NCI-H345 (cell line): Measurements from ENCODE around the gene RAP1A.
A peak's percentile ranks its signal among the peaks of the same experiment; 100 is the strongest.
"Not testable (repeated sequence)": the region's sequence is repeated elsewhere in the genome, so short reads cannot be mapped to it uniquely, and the experiment has no call there.

Source experiments
- DNase-seq: peaks from one replicate; lab custom pipeline; 2025; lab: John Stamatoyannopoulos, UW

The RAP1A gene

GRCh38 chr1:111669268-111669667, 49.7 kb downstream of the RAP1A start:
- DNase-seq: no peak

- no peak for DNase-seq
Measured at GRCh38 chr1:111671852-111672251, 52.3 kb downstream of the RAP1A start.

DNA sequence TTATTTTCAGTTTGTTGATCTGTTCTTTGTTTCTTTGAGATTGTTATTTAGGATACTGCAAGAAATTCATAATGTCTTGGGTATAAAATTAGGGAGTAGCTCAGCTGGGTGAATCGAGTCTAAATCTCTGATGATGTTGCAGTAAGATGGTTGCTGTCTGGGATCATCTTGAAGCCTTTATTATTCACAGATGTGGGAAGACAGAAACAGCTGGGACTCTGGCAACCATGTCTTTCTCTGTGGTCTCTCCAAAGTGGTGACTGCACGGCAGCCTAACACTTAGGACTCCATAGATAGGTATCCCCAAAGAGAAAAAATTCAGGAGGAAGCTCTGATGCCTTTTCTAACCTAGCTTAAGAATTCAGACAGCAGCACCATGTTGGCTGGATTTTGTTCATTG, 52.7 kb downstream of the RAP1A start:
- DNase-seq: no peak

DNA sequence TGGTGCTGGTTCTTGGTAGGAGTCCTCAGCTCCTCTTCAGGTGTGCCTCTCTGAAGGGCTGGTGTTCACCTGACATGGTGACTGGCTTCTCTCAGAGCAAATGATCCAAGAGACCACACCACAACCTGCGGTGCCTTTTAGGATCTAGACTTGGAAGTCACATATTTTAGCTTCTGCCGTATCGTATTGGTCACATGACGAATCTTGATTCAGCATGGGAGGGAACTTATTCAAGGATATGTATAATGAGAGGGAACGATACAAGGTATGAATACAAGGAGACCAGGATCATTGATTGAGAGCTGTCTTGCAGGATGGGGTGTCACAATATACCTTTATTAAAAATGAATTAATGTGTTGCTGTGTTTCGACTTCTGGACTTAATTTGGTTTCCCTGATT, 58.0 kb downstream of the RAP1A start:
- no peak for DNase-seq

DNA sequence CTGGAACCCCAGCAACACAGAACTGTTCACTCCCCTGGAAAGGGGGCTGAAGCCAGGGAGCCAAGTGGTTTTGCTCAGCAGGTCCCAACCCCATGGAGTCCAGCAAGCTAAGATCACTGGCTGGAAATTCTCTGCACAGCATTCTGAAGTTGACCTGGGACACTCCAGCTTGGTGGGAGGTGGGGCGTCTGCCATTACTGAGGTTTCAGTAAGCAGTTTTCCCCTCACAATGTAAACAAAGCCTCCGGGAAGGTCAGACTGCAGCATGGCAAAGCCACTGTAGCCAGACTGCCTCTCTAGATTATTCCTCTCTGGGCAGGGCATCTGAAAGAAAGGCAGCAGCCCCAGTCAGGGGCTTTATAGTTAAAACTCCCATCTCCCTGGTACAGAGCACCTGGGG, 60.0 kb downstream of the RAP1A start:
- DNase-seq: no peak

DNA sequence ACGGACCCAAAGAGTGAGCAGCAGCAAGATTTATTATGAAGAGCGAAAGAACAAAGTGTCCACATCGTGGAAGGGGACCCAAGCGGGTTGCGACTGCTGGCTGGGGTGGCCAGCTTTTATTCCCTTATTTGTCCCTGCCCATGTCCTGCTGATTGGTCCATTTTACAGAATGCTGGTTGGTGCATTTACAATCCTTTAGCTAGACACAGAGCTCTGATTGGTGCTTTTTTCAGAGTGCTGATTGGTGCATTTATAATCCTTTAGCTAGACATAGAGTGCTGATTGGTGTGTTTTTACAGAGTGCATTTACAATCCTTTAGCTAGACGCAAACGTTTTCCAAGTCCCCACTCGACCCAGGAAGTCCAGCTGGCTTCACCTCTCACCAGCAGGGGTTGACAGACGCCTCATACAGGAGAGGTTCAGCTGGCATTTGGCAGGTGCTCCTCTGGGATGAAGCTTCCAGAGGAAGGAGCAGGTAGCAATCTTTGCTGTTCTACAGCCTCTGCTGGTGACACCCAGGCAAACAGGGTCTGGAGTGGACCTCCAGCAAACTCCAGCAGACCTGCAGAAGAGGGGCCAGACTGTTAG, 60.7 kb downstream of the RAP1A start:
- not testable (repeated sequence) for DNase-seq

GRCh38 chr1:111685293-111686153, 65.9 kb downstream of the RAP1A start:
- DNase-seq: not testable (repeated sequence)

DNA sequence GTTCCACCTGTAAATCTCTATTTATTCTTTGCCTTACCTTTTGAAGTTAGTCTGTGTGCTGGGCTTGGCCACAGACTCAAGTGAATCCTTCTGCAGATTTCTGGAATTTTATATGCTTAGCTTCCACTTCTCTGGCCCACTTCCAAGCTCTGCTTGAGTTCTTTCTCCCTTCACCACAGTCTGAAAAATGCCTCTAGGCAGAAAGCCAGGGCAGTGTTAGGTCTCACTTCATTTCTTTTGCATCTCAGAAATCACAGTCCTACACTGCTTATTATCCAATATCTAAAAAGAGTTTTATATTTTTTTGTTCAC, 70.7 kb downstream of the RAP1A start:
- peak; percentile 14 for DNase-seq

DNA sequence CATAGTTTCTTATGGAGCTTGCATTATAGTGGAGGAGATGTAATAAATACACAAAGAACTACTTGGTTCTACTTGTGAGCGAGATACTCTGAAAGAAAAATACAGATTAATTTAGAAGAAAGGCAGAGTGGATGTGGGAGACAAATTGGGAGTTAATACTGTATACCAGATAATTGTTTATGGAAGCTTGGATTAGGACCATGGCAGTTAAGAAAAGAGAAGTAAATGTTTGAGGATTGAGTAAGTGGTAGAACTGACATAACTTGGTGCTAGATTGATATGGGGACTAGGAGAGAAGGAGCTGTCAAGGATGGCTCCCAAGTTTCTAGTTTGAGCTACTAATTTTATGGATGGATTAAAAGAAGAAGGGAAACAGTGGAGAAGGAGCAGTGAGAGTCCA, 72.3 kb downstream of the RAP1A start:
- no peak for DNase-seq

GRCh38 chr1:111695801-111696200, 76.2 kb downstream of the RAP1A start:
- no peak for DNase-seq

GRCh38 chr1:111696330-111696729, 76.7 kb downstream of the RAP1A start:
- DNase-seq: no peak

DNA sequence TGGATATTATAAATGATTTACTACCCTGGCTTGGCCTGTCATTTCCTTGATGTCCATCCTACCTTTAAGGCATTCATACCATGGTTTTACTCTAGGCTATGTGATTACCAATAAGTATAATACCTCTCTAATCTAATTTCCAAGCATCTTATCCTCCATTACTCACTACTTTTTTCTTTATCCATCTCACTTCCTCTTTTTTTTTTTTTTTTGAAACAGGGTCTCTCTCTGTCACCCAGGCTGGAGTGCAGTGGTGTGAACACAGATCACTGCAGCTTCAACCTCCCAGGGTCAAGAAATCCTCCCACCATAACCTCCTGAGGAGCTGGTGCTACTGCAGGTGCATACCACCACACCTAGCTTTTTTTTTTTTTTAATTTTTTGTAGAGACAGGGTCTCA, 79.7 kb downstream of the RAP1A start:
- no peak for DNase-seq

DNA sequence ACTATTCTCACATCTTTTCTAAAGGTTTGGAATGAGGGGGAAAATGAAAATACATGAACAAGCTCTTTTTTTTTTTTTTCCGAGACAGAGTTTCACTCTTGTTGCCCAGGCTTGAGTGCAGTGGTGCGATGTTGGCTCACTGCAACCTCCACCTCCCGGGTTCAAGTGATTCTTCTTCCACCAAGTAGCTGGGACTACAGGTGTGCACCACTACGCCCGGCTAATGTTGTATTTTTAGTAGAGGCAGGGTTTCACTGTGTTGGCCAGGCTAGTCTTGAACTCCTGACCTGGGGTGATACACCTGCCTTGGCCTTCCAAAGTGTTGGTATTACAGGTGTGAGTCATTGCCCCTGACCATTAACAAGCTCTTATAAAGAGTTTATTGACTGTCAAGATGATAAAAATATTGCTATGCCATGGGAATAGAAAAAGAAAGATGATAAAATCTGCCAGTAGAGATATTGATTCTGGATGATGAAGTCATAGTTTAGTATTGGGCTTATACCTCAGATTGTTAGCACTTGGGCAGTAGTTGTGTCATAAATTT, 83.0 kb downstream of the RAP1A start:
- DNase-seq: no peak

DNA sequence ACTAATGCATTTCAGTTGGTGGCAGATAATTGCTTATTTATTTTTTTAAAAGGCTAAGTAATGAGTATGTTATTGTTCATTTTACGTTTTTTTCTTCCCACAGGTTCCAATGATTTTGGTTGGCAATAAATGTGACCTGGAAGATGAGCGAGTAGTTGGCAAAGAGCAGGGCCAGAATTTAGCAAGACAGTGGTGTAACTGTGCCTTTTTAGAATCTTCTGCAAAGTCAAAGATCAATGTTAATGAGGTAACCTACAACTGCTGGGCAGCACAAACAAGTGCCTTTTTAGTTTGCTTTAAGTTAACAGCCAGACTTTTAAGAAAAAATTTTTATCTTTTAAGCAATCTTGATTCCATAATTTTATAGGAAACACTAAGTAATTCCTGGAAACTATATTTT, 84.7 kb downstream of the RAP1A start:
- no peak for DNase-seq

GRCh38 chr1:111704776-111705175, 85.2 kb downstream of the RAP1A start:
- DNase-seq: no peak

DNA sequence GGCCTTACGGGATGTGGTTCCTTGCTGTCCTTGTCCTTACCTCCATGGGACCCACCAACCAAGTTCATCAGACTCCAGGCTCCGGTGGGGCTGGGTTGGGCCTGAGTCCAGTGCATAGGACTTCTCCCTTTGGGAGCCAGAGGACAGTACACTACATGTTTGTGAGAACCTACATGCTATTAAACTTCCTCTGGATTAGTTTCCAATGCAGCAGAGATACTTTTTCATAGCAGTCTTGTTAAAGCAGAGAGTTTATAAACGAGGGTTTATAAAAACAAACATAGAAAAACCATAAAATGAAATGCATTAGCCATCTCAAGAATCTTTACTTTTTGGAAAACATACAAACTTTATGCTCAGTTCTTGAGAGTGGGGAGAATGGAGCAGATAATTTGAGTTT, 86.3 kb downstream of the RAP1A start:
- no peak for DNase-seq

DNA sequence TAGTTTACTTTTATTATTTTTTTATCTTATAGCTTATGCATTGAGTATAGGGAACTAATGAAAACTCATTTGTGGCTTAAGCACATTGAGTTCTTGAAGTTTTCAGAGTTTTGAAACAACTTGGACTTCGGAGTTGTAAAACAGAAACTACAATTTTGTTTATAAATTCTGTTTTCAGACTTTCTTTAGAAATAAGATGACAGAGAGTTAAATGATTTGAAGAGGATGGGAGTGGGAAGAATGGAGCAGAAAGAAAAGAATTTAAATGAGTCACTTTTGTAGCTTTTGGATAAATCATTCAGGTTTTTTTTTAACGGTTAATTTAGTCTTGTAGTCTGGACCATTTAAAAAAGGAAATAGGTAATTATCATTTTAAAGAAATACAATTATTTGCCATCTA, 87.3 kb downstream of the RAP1A start:
- DNase-seq: no peak

GRCh38 chr1:111707906-111708305, 88.3 kb downstream of the RAP1A start:
- no peak for DNase-seq

- no peak for DNase-seq
Measured at GRCh38 chr1:111709986-111710385, 90.4 kb downstream of the RAP1A start.

GRCh38 chr1:111716333-111716732, 96.7 kb downstream of the RAP1A start:
- DNase-seq: no peak

DNA sequence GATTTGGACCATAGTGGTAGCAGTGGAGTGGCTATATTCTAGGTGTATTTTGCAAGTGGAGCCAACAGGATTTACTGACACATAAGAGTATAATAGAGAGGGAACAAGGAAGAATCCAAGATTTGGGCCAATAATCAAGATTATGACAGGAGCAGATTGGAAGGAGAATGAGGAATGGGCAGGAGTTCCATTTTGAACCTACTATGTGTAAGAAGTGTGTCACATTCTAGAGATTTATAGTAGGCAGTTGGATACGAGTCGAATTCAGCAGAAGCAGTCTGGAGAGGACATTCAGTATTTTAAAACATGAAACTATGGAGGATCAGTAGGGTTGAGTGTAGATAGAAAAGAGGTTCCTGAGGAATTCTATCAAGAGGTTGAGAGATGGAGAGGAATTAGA, 97.9 kb downstream of the RAP1A start:
- DNase-seq: no peak

GRCh38 chr1:111719135-111719534, 99.5 kb downstream of the RAP1A start:
- DNase-seq: no peak

GRCh38 chr1:111719674-111720132, 100.1 kb downstream of the RAP1A start:
- DNase-seq: no peak
